Stimulated activated CD4-positive, alpha-beta T cell treated with anti-CD3 and anti-CD28 coated beads, Interleukin-15, amount 100 ng/mL, for 1 hour (primary cell): ENCODE results near the gene GPAT2.
"Not testable (repeated sequence)": the region's sequence is repeated elsewhere in the genome, so short reads cannot be mapped to it uniquely, and the experiment has no call there.

Experiments used
- DNase-seq, 2 donors: peaks; one replicate each; pipeline ENCODE4 v3.0.0-alpha.2; 2020; ENCODE audit warnings: low read depth in 1 of 2, low spot score in 1 of 2

GPAT2 gene

DNA sequence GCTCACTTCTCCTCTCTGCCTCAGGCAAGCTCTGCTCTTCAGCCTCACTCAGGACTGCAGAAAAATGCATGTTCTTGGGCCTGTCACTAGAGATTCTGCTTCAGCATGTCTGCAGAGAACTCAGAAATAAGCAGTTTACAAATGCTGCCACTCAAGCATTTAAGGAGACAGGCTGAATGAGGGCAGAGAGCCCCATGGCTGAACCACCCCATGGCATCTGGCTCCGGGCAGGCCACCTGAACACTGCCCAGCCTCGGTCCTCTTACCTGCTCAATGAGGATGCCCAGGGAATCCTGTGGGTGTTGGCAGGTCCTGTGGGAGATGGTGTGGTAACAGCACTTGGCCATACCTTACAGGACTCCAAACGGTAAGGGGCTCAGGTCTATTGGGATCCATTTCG is 31.2 kb upstream of the GPAT2 start:
- not testable (repeated sequence) for DNase-seq

DNA sequence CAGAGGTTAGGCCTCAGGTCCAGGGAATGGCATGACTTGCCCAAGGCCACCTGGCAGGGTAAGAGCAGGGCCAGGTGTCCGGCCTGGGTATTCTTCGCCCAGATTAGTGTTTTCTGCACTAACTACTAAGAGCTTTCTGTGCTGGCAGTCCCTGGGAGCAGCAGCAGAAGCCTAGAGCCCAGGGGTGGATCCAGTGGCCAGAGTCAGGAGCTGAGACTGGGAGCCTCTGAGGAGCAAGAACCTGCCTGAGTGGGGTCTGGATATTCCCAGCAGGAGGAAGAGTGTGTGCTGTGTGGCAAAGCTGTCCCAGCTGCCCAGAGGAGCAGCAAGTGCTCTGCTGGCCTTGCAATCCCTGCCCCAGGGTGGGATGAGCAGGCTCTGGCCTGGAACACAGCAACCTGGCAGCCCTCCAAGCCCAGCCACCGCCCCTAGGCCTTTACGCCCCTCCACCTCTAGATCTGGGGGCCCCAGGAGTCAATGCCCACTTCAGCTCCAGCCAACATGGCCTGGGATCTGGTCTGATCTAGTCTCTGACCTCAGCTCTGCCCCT is 30.7 kb upstream of the GPAT2 start:
- DNase-seq = no peak

DNA sequence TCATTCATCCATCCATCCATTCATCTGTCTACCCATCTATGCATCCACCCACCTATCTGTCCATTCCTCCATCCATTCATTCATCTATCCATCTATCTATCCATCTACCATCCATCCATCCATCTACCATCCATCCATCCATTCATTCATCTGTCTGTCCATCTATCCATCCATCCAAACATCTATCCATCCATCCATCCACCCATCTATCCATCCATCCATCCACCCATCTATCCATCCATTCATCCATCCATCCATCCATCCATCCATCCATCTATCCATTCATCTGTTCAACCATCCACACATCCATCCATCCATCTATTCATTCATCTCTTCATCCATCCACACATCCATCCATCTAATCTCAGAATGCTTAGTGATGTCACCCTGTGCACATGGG is 30.0 kb upstream of the GPAT2 start:
- DNase-seq = not testable (repeated sequence)

DNA sequence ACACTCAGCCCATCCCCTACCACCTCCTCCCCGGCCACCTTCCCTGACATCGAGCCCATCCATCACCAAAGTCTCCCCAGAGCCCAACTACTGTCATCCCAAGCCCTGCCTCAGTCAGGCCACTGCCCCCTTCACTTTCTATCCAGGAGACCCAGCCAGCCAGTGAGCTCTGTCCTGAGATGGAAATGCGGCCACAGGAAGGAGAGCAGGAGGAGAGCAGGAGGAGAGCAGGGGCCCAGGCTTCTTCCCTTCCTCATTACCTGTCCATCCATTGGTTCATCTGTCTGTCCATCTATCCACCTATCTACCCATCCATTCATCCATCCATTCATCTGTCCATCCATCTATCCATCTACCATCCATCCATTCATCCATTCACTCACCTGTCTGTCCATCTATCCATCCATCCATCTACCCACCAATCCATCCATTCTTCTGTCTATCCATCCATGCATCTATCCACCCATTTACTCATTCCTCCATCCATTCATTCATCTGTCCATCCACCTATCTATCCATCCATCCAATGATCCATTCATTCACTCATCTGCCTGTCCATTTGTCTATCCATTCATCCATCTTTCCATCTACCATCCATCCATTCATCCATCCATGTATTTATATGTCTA is 29.4 kb upstream of the GPAT2 start:
- not testable (repeated sequence) for DNase-seq

DNA sequence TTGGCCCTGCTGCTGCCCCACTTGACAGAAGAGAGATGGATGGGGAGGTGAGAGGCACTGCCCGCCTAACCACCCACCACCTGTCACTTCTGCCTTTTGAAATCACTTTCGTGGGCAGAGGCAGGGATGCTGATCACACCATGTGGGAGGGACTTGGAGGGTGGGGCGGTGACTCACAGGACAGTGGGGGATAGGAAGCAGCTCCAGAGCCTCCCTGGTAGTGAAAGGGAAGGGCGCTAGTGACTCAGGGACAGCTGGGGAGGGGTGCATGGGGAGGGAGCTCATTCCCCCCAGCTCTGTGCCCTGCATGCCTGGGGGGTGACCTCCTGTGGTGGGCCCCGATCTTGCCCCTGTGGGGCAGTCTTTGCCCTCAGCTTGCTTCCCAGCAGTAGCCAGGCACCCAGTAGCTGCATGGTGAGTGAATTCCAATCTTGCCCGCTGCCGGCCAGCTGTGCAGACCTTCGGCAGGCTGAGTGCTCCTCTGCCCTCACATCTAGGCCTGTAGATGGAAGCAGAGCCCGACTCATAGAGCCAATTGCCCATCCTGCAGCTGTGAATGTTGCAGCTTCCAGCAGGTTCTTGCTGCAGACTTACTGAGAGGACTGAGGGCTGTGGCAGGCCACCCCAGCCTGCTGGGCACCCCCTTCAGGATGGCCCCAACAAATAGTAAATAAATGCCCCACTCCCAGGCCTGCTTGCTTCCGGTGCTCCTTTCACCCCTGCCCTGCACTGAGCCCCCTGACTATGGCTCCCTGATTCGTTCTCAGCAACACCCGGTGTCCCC is 28.6 kb upstream of the GPAT2 start:
- DNase-seq = not testable (repeated sequence)

DNA sequence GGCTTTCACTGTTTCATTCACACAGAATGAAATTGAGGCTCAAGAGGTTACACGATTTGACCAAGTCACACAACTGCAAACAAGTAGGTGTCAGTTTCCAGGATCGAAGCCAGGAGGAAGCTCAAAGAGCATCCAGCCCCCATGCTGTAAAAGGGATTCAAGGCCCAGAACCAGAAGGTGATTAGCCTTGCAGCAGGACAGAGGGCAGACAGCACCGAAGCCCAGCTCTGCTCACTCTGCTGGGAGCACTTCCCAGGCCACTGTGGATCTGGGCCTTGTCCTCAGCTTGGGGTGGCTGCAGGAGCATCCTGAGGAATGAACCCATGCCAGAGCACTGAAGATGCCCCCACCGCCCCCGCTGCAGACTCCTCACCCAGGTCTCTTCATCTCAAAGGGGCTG is 27.8 kb upstream of the GPAT2 start:
- not testable (repeated sequence) for DNase-seq

DNA sequence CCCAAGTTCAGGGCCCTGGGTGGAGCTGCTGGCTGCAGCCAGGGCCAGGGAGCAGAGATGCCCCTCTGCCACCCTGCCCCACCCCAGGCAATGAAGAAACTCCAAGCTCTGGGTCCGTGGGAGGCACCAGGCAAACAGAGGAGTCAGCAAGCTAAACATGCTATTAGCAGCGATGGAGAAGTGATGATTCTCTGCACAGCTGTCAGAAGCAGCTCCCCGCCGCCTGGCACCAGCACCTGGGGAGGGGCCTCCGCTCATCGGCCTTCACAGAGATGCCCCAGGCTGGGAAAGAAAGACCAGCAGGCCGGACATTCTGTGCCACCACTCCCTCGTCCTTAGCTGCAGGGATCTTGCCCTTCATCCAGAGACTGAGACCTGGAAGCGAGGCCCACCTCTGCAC is 27.2 kb upstream of the GPAT2 start:
- DNase-seq = not testable (repeated sequence)

DNA sequence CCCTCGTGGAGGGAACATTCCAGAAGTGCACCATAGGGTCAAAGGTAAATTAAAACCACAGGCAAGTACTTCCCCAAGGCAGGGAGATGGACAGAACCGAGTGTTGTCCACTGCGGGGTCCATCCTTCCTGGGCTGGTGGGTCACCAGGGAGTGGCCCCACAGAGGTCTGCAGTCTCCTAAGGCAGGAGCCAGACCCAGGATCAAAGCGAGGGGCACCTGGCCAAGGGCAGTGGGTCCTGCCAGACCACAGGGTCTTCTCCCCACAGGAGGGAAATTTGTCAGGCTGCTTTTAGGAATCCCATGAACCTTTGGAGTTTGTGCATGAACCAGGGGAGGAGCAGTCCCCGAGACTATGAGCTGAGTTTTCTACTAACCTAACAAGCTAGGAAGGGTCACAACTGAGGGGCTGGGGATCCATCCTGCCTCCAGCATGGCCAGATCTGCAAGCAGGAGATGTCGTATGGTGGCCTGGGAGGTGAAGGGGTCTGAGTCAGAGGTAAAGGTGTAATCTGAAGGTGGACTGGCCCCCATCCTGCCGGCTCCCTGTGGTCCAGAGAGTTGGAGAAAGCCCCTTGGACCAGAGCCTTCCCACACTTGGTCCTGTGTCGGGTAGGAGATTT is 26.6 kb upstream of the GPAT2 start:
- DNase-seq = not testable (repeated sequence)

DNA sequence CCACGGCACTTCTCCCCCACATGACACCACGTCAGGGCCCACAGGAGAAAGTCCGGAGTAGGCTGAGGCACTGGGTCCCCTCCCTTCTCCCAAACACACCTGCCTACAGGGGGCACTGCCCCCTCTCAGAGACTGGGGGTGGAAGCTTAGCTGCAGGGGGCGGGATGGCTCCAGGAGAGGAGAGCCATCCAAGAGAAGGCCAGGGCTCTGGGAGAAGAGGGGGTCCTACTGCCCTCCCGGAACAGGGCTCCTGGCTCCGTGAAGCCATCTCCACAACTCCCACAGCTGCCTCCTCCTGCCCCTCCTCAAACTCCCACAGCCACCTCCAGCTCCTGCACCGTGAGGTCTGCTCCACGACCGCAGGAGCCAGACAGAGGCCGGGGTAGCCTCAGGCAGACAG is 25.6 kb upstream of the GPAT2 start:
- not testable (repeated sequence) for DNase-seq

DNA sequence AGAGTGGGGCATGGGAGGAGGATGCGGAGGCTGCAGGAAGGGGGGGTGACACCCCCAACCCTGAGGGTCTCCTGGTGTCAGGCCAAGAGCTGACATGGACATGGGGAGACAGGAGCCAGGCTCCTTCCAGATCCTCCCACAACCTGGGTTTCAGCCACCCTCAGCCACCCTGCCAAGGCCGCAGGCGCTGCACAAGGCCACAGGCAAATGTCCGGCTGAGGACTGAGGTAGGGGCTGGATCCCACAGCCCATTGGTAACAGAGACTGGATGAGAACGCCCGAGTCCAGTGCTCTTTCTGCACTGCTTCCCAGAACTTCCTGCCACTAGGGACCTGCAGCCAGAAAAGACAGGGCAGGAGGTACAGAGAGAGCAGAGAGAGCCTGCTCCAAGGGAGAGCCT is 24.7 kb upstream of the GPAT2 start:
- not testable (repeated sequence) for DNase-seq

DNA sequence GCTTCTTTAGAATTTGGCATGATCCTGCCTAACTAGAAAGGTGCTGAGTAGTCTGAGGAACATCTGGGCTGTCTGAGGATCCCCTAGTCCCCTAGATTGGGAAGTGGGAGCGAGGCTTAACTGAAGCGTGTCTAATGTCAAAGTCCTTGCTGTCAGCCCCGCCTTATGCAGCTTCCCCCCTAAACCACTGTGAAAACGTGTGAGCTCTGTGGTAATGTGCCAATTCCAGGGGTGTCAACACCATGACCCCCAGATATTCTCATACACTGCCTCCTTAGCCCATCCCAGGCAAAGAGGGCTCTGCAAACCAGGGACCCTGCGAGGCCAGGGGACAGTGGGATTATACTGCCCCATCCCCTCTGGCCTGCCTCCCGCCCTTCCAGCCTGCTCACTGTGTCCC is 21.1 kb upstream of the GPAT2 start:
- DNase-seq = not testable (repeated sequence)

DNA sequence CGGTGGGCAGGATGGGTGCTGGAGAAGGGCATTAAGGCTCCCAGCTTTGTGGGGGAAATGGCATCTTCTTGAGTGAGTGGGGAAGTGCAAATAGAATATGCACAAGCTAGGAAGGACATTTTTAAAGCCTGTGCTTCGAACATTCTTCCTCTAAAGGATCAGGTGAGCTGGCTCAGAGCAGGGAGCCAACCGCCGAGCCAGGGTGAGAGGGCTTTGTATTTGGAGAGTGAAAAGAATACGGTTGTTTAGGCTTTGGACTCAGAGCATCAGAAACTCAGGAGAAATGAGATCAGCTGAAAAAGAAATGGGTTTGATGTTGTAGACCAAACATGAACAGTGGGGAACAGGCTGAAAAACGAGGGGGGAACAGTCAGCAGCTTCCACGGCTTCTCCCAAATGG is 19.8 kb upstream of the GPAT2 start:
- DNase-seq = not testable (repeated sequence)

DNA sequence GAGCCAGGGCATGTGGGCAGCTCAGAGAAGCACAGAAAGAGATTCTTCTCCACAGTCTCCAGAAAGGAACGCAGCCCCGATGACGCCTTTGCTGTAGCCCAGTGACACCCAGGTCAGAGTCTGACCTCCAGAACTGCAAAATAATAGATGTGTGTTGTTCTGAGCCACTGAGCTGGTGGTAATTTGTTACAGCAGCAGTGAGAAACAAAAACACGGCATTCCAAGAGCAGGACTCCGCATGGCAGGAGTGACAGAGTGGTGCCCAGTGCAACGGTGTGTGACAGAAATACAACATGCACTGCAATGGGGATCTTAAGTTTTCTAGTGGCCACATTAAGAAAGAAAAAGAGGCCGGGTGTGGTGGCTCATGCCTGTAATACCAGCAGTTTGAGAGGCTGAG is 18.7 kb upstream of the GPAT2 start:
- not testable (repeated sequence) for DNase-seq

DNA sequence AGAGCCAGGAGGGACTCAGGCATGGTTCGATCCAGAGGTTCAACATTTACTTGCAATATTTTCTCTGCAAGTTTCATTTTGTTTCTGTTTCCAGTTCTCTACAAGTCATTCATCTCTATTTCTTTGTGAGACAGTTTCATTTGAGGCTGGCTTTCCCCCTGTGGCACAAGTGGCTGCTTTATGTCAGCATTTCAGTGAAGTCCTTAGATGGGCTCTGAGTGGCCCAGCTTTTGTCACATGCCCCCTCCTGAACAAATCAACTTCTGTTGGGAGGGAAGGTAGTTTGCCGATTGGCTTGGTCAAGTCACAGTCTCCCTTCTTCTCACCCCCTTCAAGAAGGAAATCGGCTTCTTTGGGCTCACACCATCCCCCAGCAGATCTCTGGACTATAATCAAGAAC is 17.9 kb upstream of the GPAT2 start:
- not testable (repeated sequence) for DNase-seq

DNA sequence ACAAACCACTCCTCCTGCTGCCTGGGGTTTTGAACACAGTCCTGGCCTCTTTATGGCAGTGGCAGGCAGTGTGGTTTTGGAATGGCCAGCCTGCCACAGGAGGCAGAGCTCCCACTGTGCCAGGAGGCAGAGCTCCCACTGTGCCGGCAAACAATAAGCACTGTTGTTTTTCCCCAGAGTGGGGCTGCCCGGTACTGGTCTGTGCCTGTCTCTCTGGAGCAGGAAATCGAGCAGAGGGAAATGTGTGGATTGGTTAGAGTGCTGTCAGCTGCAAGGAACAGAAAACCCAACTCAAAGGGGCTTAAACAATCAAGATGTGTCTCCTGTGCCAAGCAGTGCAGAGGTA is 15.2 kb upstream of the GPAT2 start:
- not testable (repeated sequence) for DNase-seq

DNA sequence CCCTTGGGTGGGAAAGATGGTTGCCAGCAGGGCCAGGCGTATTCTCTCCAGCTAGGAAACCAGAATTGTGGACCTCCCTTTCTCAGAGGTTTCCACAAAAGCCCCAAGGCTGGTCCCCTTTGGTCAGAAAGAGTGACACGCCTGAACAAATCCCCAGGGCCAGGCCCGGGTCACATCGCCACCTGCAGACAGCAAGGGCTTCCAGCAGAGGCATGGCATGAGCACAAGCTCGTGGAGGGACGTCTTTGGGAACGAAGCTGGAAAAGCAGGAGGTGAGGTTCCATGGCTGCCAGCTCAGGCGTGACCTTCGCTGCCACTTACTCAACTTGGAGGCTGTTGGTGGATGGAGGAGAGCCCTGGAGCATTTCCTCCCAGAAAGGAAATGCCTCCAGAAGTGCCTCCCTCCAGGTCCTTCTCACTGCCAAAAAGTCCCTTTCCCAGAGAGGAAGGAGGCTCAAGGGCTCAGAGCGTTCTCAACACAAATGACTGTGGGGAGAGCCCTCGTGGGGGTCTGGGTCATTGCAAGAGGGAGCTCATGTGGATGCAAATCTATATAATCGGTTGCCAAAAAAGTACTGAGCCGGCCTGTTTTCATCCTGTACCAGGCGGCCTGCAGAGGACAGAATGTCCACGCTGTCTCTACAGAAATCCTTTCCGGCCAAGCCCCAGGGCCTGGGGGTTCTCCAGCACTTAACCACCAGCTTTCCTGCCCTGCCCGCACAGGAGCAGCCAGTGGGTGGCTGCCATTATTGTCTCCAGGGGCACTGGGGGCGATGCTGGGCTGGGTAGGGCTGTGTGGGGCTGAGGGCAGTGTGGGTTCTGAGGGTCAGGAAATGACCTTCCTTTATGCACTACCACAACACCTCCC is 14.6 kb upstream of the GPAT2 start:
- not testable (repeated sequence) for DNase-seq

DNA sequence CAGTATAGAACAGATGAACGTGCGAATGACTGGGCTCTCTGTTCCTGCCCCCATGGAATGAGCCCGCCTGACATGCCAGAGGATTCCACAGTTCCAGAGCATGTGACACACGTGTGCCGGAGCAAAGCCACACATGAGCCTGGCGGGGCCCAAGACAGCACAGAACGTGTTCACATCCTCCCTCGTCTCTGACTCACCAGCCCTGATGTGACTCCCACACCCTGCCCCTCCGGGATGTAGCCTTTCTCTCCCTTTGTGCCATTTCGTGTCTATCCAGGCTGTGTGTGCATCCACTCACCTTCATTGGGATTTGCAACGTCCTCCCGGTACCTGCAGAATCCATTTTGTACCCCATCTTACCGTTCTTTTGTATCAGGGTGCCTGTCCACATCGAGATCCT is 838 bp upstream of the GPAT2 start:
- not testable (repeated sequence) for DNase-seq

DNA sequence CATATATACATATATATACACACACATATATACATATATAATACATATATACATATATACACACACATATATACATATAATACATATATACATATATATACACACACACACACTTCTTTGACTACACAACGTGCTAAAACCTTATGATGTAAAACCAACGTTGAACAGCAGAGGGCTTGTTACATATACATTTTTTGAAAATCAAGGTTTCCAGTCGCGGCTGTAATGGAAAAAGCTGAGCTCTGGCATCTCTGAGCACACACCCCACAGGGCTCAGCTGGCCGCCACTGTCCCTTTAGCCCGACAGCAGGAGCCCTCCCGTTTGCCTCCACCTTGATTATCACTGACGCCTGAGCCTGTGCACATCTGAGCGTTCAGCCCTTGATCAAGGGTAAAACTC is 719 bp downstream of the GPAT2 start:
- not testable (repeated sequence) for DNase-seq

DNA sequence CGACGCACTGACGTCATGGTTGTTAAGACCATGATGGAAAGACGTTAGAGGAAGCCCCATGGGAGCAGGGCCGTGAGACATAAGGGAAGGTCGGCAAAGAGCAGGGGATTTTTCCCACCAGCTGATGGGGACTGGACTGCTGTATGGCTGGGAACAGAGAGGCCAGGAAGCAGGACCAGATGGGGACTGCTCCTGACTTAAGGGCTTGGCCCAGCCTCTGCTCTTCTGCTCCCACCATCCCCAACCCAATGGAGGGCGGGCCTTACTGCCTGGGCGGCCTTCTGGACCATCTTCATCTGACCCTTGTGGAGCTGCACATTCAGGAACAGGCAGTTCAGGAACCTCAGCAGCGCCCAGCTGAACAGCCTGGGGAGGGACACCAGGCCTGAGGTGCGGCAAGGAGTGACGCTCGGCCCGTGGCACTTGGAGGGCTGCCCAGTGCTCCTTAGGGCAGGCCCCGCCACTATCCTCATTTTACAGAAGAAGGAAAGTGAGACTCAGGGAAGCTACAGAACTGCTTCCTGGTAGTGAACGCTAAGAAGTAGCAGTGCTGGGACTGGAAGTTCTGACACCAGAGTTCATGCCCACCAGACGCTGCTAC is 6.9 kb downstream of the GPAT2 start:
- not testable (repeated sequence) for DNase-seq

DNA sequence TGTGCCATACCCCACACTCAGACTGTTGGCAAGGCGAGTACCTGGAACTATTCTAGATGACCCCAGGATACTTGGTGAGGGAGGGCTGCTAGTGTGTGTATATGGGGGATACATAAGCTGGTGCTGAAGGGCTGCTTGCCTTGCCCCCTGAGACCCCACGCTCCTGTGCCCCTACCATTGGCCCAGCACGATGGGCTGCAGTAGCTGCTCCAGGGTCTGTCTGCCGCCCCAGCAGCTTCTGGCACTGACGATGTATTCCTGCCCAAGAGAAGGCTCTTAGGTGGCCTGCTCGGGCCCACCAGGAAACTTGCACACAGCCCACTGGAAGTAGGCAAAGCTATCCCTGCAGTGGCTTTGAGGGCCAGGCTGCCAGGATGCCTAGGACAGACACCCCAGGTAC is 9.0 kb downstream of the GPAT2 start:
- not testable (repeated sequence) for DNase-seq

DNA sequence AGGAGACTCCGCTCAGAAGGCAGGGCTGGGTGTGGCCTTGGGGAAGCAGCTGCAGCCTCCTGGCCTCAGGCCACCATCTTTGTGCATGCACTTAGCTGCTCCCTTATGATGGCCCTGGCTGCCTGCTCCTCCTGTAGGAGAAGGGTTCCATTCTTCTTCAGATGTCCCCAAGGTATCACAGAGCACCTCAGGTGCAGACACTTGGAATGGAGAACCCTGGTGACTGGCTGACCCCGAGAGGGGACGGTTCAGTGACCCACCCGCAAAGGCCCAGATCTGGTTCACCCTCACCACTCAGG is 9.6 kb downstream of the GPAT2 start:
- DNase-seq = no peak
